CD4-positive, CD25-positive, alpha-beta regulatory T cell (primary cell): ENCODE measurements around the gene ARL5A. TPM values are rescaled to one million over a fixed set of nuclear protein-coding genes. Genes with fewer than 3 reads are reported as not detected.

Experiments
- ATAC-seq, 2 donors: fragments of 150-1000 bp; cut with Tn5 transposase; one replicate each; pipeline ENCODE4 v1.10.0; 2021; ENCODE audit warnings: low read depth in 2 of 2, moderate number of reproducible peaks in 2 of 2, moderate library complexity in 1 of 2
- DNase-seq, 3 donors: peaks; one replicate each; pipeline versions ENCODE4 v3.0.0 to v3.0.0-alpha.2; 2012 to 2022; ENCODE audit warnings: mixed read lengths in 1 of 3
- H3K27ac ChIP-seq: one replicate; pipeline ENCODE4 v1.7.0; 2013; ENCODE audit warnings: mild to moderate bottlenecking, low read length; ENCODE audit not compliant: insufficient read depth, poor library complexity, severe bottlenecking
- H3K27me3 ChIP-seq: one replicate; pipeline ENCODE4 v1.7.0; 2013; ENCODE audit warnings: low read length; ENCODE audit not compliant: control insufficient read depth, insufficient read depth
- H3K36me3 ChIP-seq: one replicate; pipeline ENCODE4 v1.7.0; 2013; ENCODE audit warnings: mild to moderate bottlenecking, low read length, moderate library complexity; ENCODE audit not compliant: control insufficient read depth, insufficient read depth
- H3K4me1 ChIP-seq: 2 replicates; pipeline ENCODE4 v1.7.0; 2013; ENCODE audit warnings: mild to moderate bottlenecking, low read length; ENCODE audit not compliant: insufficient read depth, control insufficient read depth, poor library complexity, severe bottlenecking
- H3K4me3 ChIP-seq: one replicate; pipeline ENCODE4 v1.7.0; 2013; ENCODE audit warnings: low read depth, mild to moderate bottlenecking, low read length, moderate library complexity
- H3K9me3 ChIP-seq, 2 experiments: 1 replicate in 1 of 2; 2 replicates in 1 of 2; pipeline ENCODE4 v1.7.0; 2013; ENCODE audit warnings: low read length in 2 of 2, mild to moderate bottlenecking in 1 of 2, moderate library complexity in 1 of 2; ENCODE audit not compliant: control insufficient read depth in 2 of 2
- H3K27ac Mint-ChIP-seq, 3 donors: one replicate each; pipeline ENCODE4 v1.8.0; 2020 to 2022; ENCODE audit warnings: mild to moderate bottlenecking in 3 of 3, mixed read lengths in 3 of 3, moderate library complexity in 2 of 3
- H3K27me3 Mint-ChIP-seq: one replicate; pipeline ENCODE4 v1.8.0; 2022; ENCODE audit warnings: mild to moderate bottlenecking, mixed read lengths
- H3K36me3 Mint-ChIP-seq: one replicate; pipeline ENCODE4 v1.8.0; 2020; ENCODE audit warnings: mixed read lengths
- H3K4me1 Mint-ChIP-seq, 4 donors: one replicate each; pipeline ENCODE4 v1.8.0; 2020 to 2022; ENCODE audit warnings: mixed read lengths in 4 of 4, mild to moderate bottlenecking in 1 of 4
- H3K4me3 Mint-ChIP-seq, 4 donors: one replicate each; pipeline ENCODE4 v1.8.0; 2020 to 2022; ENCODE audit warnings: mild to moderate bottlenecking in 4 of 4, mixed read lengths in 4 of 4, moderate library complexity in 3 of 4
- H3K9me3 Mint-ChIP-seq, 7 donors: one replicate each; pipeline ENCODE4 v1.8.0; 2020 to 2022; ENCODE audit warnings: mixed read lengths in 7 of 7, mild to moderate bottlenecking in 3 of 7, moderate library complexity in 2 of 7
- polyA plus RNA-seq, 4 donors: library from polyadenylated mRNA; unstranded; fragments of 300-500 nt; fragmentation: Illumina TruSeq; gene quantifications; one replicate each; pipeline ENCODE4 v1.2.3, GENCODE V29; 2021
- total RNA-seq: library from RNA; stranded (reverse); gene quantifications from one replicate; pipeline ENCODE4 v1.2.3, GENCODE V29; 2022

Gene ARL5A
- total and polyA plus RNA-seq, 5 donors from 2014 or later = 27.3 to 90.5 (median 68.2) TPM

GRCh38 chr2:151776367-151776766 lies 51.9 kb downstream of the ARL5A start:
- no peak overlapping the region for H3K4me3 ChIP-seq
- Mint-ChIP-seq H3K27me3 (no peaks in the 10 kb centered on the region), H3K36me3 (peaks cover 44% of the 10 kb centered on the region), H3K4me1 (peaks cover 0 to 7% (median 4%) of the 10 kb centered on the region in 4 donors), H3K9me3 (peaks cover 0 to 13% (median 2%) of the 10 kb centered on the region in 7 donors), H3K27ac (no peak overlapping the region), H3K4me3 (no peak overlapping the region)
- ATAC-seq (no peak), DNase-seq (no peak)
- H3K27ac ChIP-seq = no peak overlapping the region
- H3K4me1 ChIP-seq = no peaks in the 10 kb centered on the region
- no peaks in the 10 kb centered on the region for H3K9me3 ChIP-seq
- no peaks in the 10 kb centered on the region for H3K27me3 ChIP-seq
- peaks cover 7% of the 10 kb centered on the region for H3K36me3 ChIP-seq

GRCh38 chr2:151775057-151775740 lies 53.0 kb downstream of the ARL5A start:
- peaks cover 38% of the 10 kb centered on the region for H3K36me3 Mint-ChIP-seq
- Histone ChIP-seq H3K4me3 (no peak overlapping the region), H3K4me1 (no peaks in the 10 kb centered on the region), H3K36me3 (peaks cover 7% of the 10 kb centered on the region), H3K27me3 (no peaks in the 10 kb centered on the region), H3K9me3 (no peaks in the 10 kb centered on the region), H3K27ac (no peak overlapping the region)
- H3K4me3 Mint-ChIP-seq = peak overlapping the region in 1 of 4 donors; percentile 16
- no peaks in the 10 kb centered on the region for H3K27me3 Mint-ChIP-seq
- ATAC-seq (no peak), DNase-seq (no peak)
- peak overlapping the region in 1 of 3 donors; percentile 16 for H3K27ac Mint-ChIP-seq
- peaks cover 0 to 13% (median 3%) of the 10 kb centered on the region in 7 donors for H3K9me3 Mint-ChIP-seq
- peaks cover 0 to 7% (median 4%) of the 10 kb centered on the region in 4 donors for H3K4me1 Mint-ChIP-seq

- no peak overlapping the region for H3K27ac ChIP-seq
- H3K36me3 ChIP-seq = peaks cover 7% of the 10 kb centered on the region
- H3K4me1 ChIP-seq = no peaks in the 10 kb centered on the region
Observed at GRCh38 chr2:151774506-151774905, 53.7 kb downstream of the ARL5A start.

GRCh38 chr2:151771599-151772358 lies 56.4 kb downstream of the ARL5A start:
- Mint-ChIP-seq H3K9me3 (peaks cover 0 to 7% (median 0%) of the 10 kb centered on the region in 7 donors), H3K27ac (no peak overlapping the region), H3K27me3 (no peaks in the 10 kb centered on the region), H3K36me3 (peaks cover 17% of the 10 kb centered on the region), H3K4me1 (peaks cover 0 to 7% (median 4%) of the 10 kb centered on the region in 4 donors), H3K4me3 (no peak overlapping the region)
- peaks cover 7% of the 10 kb centered on the region for H3K36me3 ChIP-seq
- DNase-seq = no peak
- no peak overlapping the region for H3K27ac ChIP-seq
- peak; percentile 52 to 58 for ATAC-seq
- no peaks in the 10 kb centered on the region for H3K4me1 ChIP-seq
- H3K9me3 ChIP-seq = no peaks in the 10 kb centered on the region
- H3K4me3 ChIP-seq = no peak overlapping the region
- H3K27me3 ChIP-seq = no peaks in the 10 kb centered on the region

More at GRCh38 chr2:151774506-151774905, 53.7 kb downstream of the ARL5A start:
- Histone ChIP-seq H3K27me3 (no peaks in the 10 kb centered on the region), H3K9me3 (no peaks in the 10 kb centered on the region), H3K4me3 (no peak overlapping the region)
- Mint-ChIP-seq H3K4me1 (peaks cover 0 to 7% (median 1%) of the 10 kb centered on the region in 4 donors), H3K27me3 (no peaks in the 10 kb centered on the region), H3K4me3 (no peak overlapping the region), H3K36me3 (peaks cover 38% of the 10 kb centered on the region), H3K9me3 (peaks cover 0 to 17% (median 2%) of the 10 kb centered on the region in 7 donors), H3K27ac (no peak overlapping the region)
- ATAC-seq (no peak), DNase-seq (no peak)

- H3K27me3 Mint-ChIP-seq = no peaks in the 10 kb centered on the region
- H3K27ac Mint-ChIP-seq = no peak overlapping the region
- Histone ChIP-seq H3K9me3 (no peaks in the 10 kb centered on the region), H3K27ac (no peak overlapping the region), H3K4me1 (peaks cover 6% of the 10 kb centered on the region), H3K36me3 (peaks cover 2% of the 10 kb centered on the region), H3K4me3 (no peak overlapping the region), H3K27me3 (no peaks in the 10 kb centered on the region)
- ATAC-seq (no peak), DNase-seq (no peak)
- no peak overlapping the region for H3K4me3 Mint-ChIP-seq
- peaks cover 10% of the 10 kb centered on the region for H3K36me3 Mint-ChIP-seq
- H3K9me3 Mint-ChIP-seq = peaks cover 0 to 7% (median 0%) of the 10 kb centered on the region in 7 donors
- peaks cover 7 to 14% (median 10%) of the 10 kb centered on the region in 4 donors for H3K4me1 Mint-ChIP-seq
Observed at GRCh38 chr2:151770995-151771394, 57.2 kb downstream of the ARL5A start.

- peaks cover 6% of the 10 kb centered on the region for H3K4me1 ChIP-seq
- peaks cover 0 to 7% (median 0%) of the 10 kb centered on the region in 7 donors for H3K9me3 Mint-ChIP-seq
- H3K4me3 Mint-ChIP-seq = no peak overlapping the region
Observed at GRCh38 chr2:151769606-151770005, 58.6 kb downstream of the ARL5A start.

GRCh38 chr2:151767536-151767935 lies 60.7 kb downstream of the ARL5A start:
- H3K9me3 Mint-ChIP-seq = peaks cover 0 to 7% (median 0%) of the 10 kb centered on the region in 7 donors
- no peak overlapping the region for H3K4me3 ChIP-seq
- no peak overlapping the region for H3K27ac Mint-ChIP-seq
- peaks cover 6 to 18% (median 12%) of the 10 kb centered on the region in 4 donors for H3K4me1 Mint-ChIP-seq
- peaks cover 19% of the 10 kb centered on the region for H3K36me3 Mint-ChIP-seq
- H3K4me3 Mint-ChIP-seq = no peak overlapping the region
- H3K36me3 ChIP-seq = no peaks in the 10 kb centered on the region
- H3K27me3 Mint-ChIP-seq = no peaks in the 10 kb centered on the region
- DNase-seq (no peak), ATAC-seq (no peak)
- no peak overlapping the region for H3K27ac ChIP-seq
- peaks cover 6% of the 10 kb centered on the region for H3K4me1 ChIP-seq
- no peaks in the 10 kb centered on the region for H3K9me3 ChIP-seq
- H3K27me3 ChIP-seq = no peaks in the 10 kb centered on the region

More at GRCh38 chr2:151769606-151770005, 58.6 kb downstream of the ARL5A start:
- H3K4me1 Mint-ChIP-seq = peaks cover 8 to 18% (median 13%) of the 10 kb centered on the region in 4 donors
- Histone ChIP-seq H3K27ac (no peak overlapping the region), H3K9me3 (no peaks in the 10 kb centered on the region), H3K36me3 (no peaks in the 10 kb centered on the region), H3K4me3 (no peak overlapping the region), H3K27me3 (no peaks in the 10 kb centered on the region)
- no peak overlapping the region for H3K27ac Mint-ChIP-seq
- no peaks in the 10 kb centered on the region for H3K27me3 Mint-ChIP-seq
- H3K36me3 Mint-ChIP-seq = peaks cover 15% of the 10 kb centered on the region
- DNase-seq = no peak
- ATAC-seq = no peak
